HepG2 (cell line): ENCODE results near the gene SNAI3. TPM values are rescaled to one million over a fixed set of nuclear protein-coding genes. Genes with fewer than 3 reads are reported as not detected.

Experiments used
- ATAC-seq: fragments of 200-7000 bp; cut with Tn5 transposase; 3 replicates; pipeline ENCODE4 v1.9.1; 2020; ENCODE audit warnings: mild to moderate bottlenecking, moderate library complexity
- BruUV-seq: library from RNA; stranded (reverse); fragments of 400-500 nt; replicated peaks from 2 replicates; lab custom pipeline; 2021; lab: Mats Ljungman, UMichigan
- CTCF ChIA-PET: fragments of 300-600 bp; formaldehyde crosslinking; extraction: SDS; loops from one replicate; lab custom pipeline; 2021; ENCODE audit warnings: low total read pairs, inconsistent platforms, low intra/inter-chr PET ratio; lab: Yijun Ruan, JAX
- POLR2A ChIA-PET: fragments of 350-600 bp; sonication (Branson Sonifier 250); formaldehyde crosslinking; loops from one replicate; lab custom pipeline; 2020; ENCODE audit warnings: antibody characterized with exemption, inconsistent platforms; lab: Yijun Ruan, JAX
- DNase-seq: peaks from one replicate; pipeline ENCODE4 v3.0.0-alpha.2; 2015; ENCODE audit warnings: low spot score
- FAIRE-seq: peaks from 3 replicates; lab custom pipeline; 2011; peaks lifted over from hg19 to GRCh38; lab: Jason Lieb, UNC
- H2AFZ ChIP-seq: one replicate; pipeline ENCODE4 v1.6.1; 2011; ENCODE audit warnings: low read length, inconsistent platforms
- H3K27ac ChIP-seq: fragments of 300-600 bp; 3 replicates; pipeline ENCODE4 v1.8.0; 2011; ENCODE audit warnings: mixed run types, mild to moderate bottlenecking, mixed read lengths, low read length, inconsistent platforms; ENCODE audit not compliant: insufficient read depth; ENCODE audit errors: extremely low read length
- H3K27me3 ChIP-seq, 2 experiments: fragments of 200-600 bp in 1 of 2; 2 replicates in 1 of 2; 3 replicates in 1 of 2; pipeline versions ENCODE4 v1.6.0 to v1.8.0; 2011; ENCODE audit warnings: low read length in 2 of 2, mild to moderate bottlenecking in 2 of 2, moderate library complexity in 2 of 2, inconsistent platforms in 1 of 2; ENCODE audit not compliant: insufficient read depth in 2 of 2, control insufficient read depth in 1 of 2
- H3K36me3 ChIP-seq, 2 experiments: fragments of 200-600 bp in 1 of 2; replicated peaks in 1 of 2; 2 replicates in 1 of 2; 3 replicates in 1 of 2; pipeline versions ENCODE4 v1.5.1 to v1.8.0; 2011; ENCODE audit warnings: low read length in 2 of 2, inconsistent platforms in 1 of 2; ENCODE audit not compliant: insufficient read depth in 2 of 2, control insufficient read depth in 1 of 2
- H3K4me1 ChIP-seq: 2 replicates; pipeline ENCODE4 v1.5.1; 2012; ENCODE audit warnings: low read length, inconsistent platforms; ENCODE audit not compliant: insufficient read depth
- H3K4me2 ChIP-seq: 2 replicates; pipeline ENCODE4 v1.6.0; 2011; ENCODE audit warnings: low read depth, low read length, inconsistent platforms
- H3K4me3 ChIP-seq, 3 experiments: fragments of 200-600 bp in 1 of 3; sonication (generic), shearing (Covaris generic) in 1 of 3; replicated peaks in 1 of 3; 2 replicates each; pipeline ENCODE4 v1.5.1; 2011 to 2016; ENCODE audit warnings: low read length in 3 of 3, inconsistent platforms in 2 of 3, low read depth in 2 of 3, mild to moderate bottlenecking in 2 of 3, control low read depth in 1 of 3, mixed read lengths in 1 of 3; ENCODE audit not compliant: insufficient read depth in 1 of 3
- H3K79me2 ChIP-seq: one replicate; pipeline ENCODE4 v1.6.1; 2011; ENCODE audit warnings: low read length, inconsistent platforms; ENCODE audit not compliant: insufficient read depth
- H3K9ac ChIP-seq: 2 replicates; pipeline ENCODE4 v1.6.0; 2011; ENCODE audit warnings: mild to moderate bottlenecking, low read depth, low read length, inconsistent platforms; ENCODE audit not compliant: insufficient read depth
- H3K9me3 ChIP-seq: 2 replicates; pipeline ENCODE4 v1.5.1; 2012; ENCODE audit warnings: mild to moderate bottlenecking, low read length
- H4K20me1 ChIP-seq: 2 replicates; pipeline ENCODE4 v1.6.0; 2011; ENCODE audit warnings: inconsistent platforms, mild to moderate bottlenecking, low read length, moderate library complexity; ENCODE audit not compliant: insufficient read depth
- BHLHE40 ChIP-seq: IDR thresholded peaks from 2 replicates; pipeline ENCODE4 v1.6.1; 2011; ENCODE audit warnings: low read length, improper control_type of control experiment
- FOXA3 ChIP-seq: IDR thresholded peaks from 2 replicates; pipeline ENCODE4 v1.6.1; 2016; ENCODE audit warnings: missing genetic modification reagents, missing compliant biosample characterization
- HOXD1 ChIP-seq: sonication (generic); formaldehyde crosslinking; IDR thresholded peaks from 2 replicates; pipeline ENCODE4 v1.5.0; 2020; ENCODE audit warnings: missing genetic modification reagents
- NR2F1 ChIP-seq, 2 experiments: fragments of 450-650 bp in 1 of 2; formaldehyde crosslinking in 1 of 2; IDR thresholded peaks; 2 replicates each; pipeline versions ENCODE4 v1.5.0 to v1.6.1; 2016 to 2020; ENCODE audit warnings: mild to moderate bottlenecking in 1 of 2, missing compliant biosample characterization in 1 of 2, missing genetic modification reagents in 1 of 2, moderate library complexity in 1 of 2
- PHB2 ChIP-seq: fragments of 450-650 bp; IDR thresholded peaks from 2 replicates; pipeline ENCODE4 v1.6.1; 2018; ENCODE audit not compliant: partially characterized antibody
- PHF8 ChIP-seq: sonication (generic); formaldehyde crosslinking; IDR thresholded peaks from 2 replicates; pipeline ENCODE4 v1.5.0; 2020; ENCODE audit warnings: missing genetic modification reagents
- RAD21 ChIP-seq: fragments of 450-650 bp; formaldehyde crosslinking; IDR thresholded peaks from 2 replicates; pipeline ENCODE4 v1.5.0; 2020; ENCODE audit warnings: mild to moderate bottlenecking
- SCMH1 ChIP-seq: sonication (generic); formaldehyde crosslinking; IDR thresholded peaks from 2 replicates; pipeline ENCODE4 v1.9.0; 2021; ENCODE audit warnings: missing genetic modification reagents, mild to moderate bottlenecking, borderline replicate concordance
- SOX5 ChIP-seq: IDR thresholded peaks from 2 replicates; pipeline ENCODE4 v1.6.1; 2016; ENCODE audit warnings: borderline replicate concordance
- TAF1 ChIP-seq: sonication (generic); formaldehyde crosslinking; IDR thresholded peaks from 2 replicates; pipeline ENCODE4 v1.4.0; 2020; ENCODE audit warnings: missing genetic modification reagents
- XBP1 ChIP-seq: sonication (generic); formaldehyde crosslinking; IDR thresholded peaks from 2 replicates; pipeline ENCODE4 v1.5.0; 2020; ENCODE audit warnings: missing genetic modification reagents
- ZKSCAN8 ChIP-seq: IDR thresholded peaks from 2 replicates; pipeline ENCODE4 v1.6.1; 2016; ENCODE audit warnings: borderline replicate concordance, missing genetic modification reagents, missing compliant biosample characterization
- ZMYM2 ChIP-seq: sonication (generic); formaldehyde crosslinking; IDR thresholded peaks from 2 replicates; pipeline ENCODE4 v1.8.0; 2022; ENCODE audit warnings: mild to moderate bottlenecking, missing genetic modification reagents
- ZNF30 ChIP-seq: sonication (generic); formaldehyde crosslinking; IDR thresholded peaks from 2 replicates; pipeline ENCODE4 v1.5.0; 2020; ENCODE audit warnings: mild to moderate bottlenecking, missing genetic modification reagents
- ZNF333 ChIP-seq: sonication (generic); formaldehyde crosslinking; IDR thresholded peaks from 2 replicates; pipeline ENCODE4 v1.4.0; 2020; ENCODE audit warnings: mild to moderate bottlenecking, missing genetic modification reagents, borderline replicate concordance
- ZNF672 ChIP-seq: sonication (generic); formaldehyde crosslinking; IDR thresholded peaks from 2 replicates; pipeline ENCODE4 v1.8.1; 2022; ENCODE audit warnings: missing genetic modification reagents
- WGBS: methylation state at CpG from one replicate; pipeline ENCODE4 v1.1.6; 2017; ENCODE audit warnings: low lambda C conversion rate; 5-methylcytosine and 5-hydroxymethylcytosine counted together
- in situ Hi-C: cut with HindIII; loops from 2 replicates; pipeline ENCODE4 v1.10.0; 2017; ENCODE audit warnings: low pct_unique_long_range_greater_than_20kb; ENCODE audit not compliant: extremely low pct_ligation_motif_present
- intact Hi-C: fragments of 100-400 bp; cut with micrococcal nuclease; formaldehyde crosslinking; loops from one replicate; pipeline ENCODE4 v1.10.0; 2022; ENCODE audit not compliant: unreplicated experiment
- polyA plus RNA-seq, 8 experiments: library from polyadenylated mRNA; depleted of rRNA in 3 of 8; stranded (reverse) in 7 of 8; unstranded in 1 of 8; fragments of >200 nt; fragmentation: Illumina TruSeq in 4 of 8; extraction: Trizol in 4 of 8; gene quantifications; 2 replicates each; pipeline versions ENCODE4 v1.2.1 to v1.2.3, GENCODE V29; 2011 to 2016; ENCODE audit warnings: low read depth in 4 of 8, missing spikeins in 1 of 8, mixed read lengths in 1 of 8; ENCODE audit not compliant: insufficient read depth in 1 of 8
- total RNA-seq, 5 experiments: library from RNA; depleted of rRNA; stranded (reverse); fragments of >200 nt; fragmentation: Illumina TruSeq; extraction: Trizol; gene quantifications; 2 replicates each; pipeline ENCODE4 v1.2.3, GENCODE V29; 2016; ENCODE audit warnings: low read depth in 1 of 5
- TF ChIP-seq, protein P1 (sequence below): sonication (generic); formaldehyde crosslinking; conservative IDR thresholded peaks from 2 replicates; pipeline ENCODE4 v1.8.0; 2022; ENCODE audit warnings: missing genetic modification reagents
- TF ChIP-seq, protein P2 (sequence below): IDR thresholded peaks from 2 replicates; pipeline ENCODE4 v1.6.1; 2016; ENCODE audit warnings: low read depth, missing genetic modification reagents, missing compliant biosample characterization
- TF ChIP-seq, protein P3 (sequence below): IDR thresholded peaks from 2 replicates; pipeline ENCODE4 v1.6.1; 2016; ENCODE audit warnings: missing biosample characterization, missing genetic modification reagents, low read depth

Gene SNAI3
- total and polyA plus RNA-seq, 2 of the 13 experiments (the other 11 are each of a cell fraction or from before 2014, with no cell fraction given): 0.09 to 0.18 TPM

DNA sequence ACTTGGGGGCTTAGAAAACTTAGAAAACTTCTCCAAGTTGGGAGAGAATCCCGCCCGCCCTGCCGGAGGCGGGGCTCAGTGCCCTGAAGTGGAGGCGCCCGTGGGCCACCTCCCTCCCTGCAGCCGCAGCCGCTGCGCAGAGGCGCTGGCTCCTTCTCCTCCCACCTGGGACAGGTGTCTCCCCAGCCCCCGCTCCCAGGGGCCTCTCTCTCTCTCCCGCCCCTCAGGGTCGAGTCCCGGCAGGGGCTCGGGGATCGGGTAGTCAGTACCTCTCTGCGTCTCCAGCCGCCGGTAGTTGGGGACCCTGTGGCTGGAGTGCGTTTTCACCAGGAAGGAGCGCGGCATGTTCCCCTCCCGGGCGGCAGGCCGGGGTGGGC, 257 bp downstream of the SNAI3 start:
- no peaks in the 10 kb centered on the region for H3K9me3 ChIP-seq
- H3K4me3 ChIP-seq: peak overlapping the region; percentile 52 to 76 (median 69)
- under 1% methylated on average over 17 of the region's 25 CpGs for WGBS
- peak overlapping the region; percentile 91 for H3K4me2 ChIP-seq
- H3K9ac ChIP-seq: peak overlapping the region; percentile 8; the same call in 1 of the 2 replicates
- no peak overlapping the region for H3K27ac ChIP-seq
- peaks cover 19 to 79% of the 10 kb centered on the region in 2 experiments for H3K27me3 ChIP-seq
- H4K20me1 ChIP-seq: peaks cover 3% of the 10 kb centered on the region; the same call in 1 of the 2 replicates
- ATAC-seq: peak; percentile 3
- in situ Hi-C loops: no loop called here
- BruUV-seq: no TSS peak
- H3K36me3 ChIP-seq: no peaks in the 10 kb centered on the region
- no peak for FAIRE-seq
- DNase-seq: no peak
- no peaks in the 10 kb centered on the region for H3K79me2 ChIP-seq
- intact Hi-C loops: no loop called here
- ChIA-PET POLR2A (interaction anchor here (2.6 kb wide), 1 partner anchor 14 kb away, joined by 11 read pairs; no protein-coding TSS in a partner anchor), CTCF (no interaction called here)
- H2AFZ ChIP-seq: no peak overlapping the region
- H3K4me1 ChIP-seq: peaks cover 54% of the 10 kb centered on the region
- TF ChIP-seq TAF1 (no peak), ZNF30 (CRISPR knock-in tag) (no peak), HOXD1 (no peak; the same call in 1 of the 2 replicates), ZKSCAN8 (no peak), PHF8 (no peak), FOXA3 (CRISPR knock-in tag) (no peak), BHLHE40 (no peak), PHB2 (no peak), ZNF333 (CRISPR knock-in tag) (no peak), RAD21 (CRISPR knock-in tag) (no peak), XBP1 (CRISPR knock-in tag) (no peak), NR2F1 (CRISPR knock-in tag; IDR thresholded peaks at IDR 0.05) (no peak), SOX5 (CRISPR knock-in tag) (peak; percentile 2; the same call in 1 of the 2 replicates), SCMH1 (CRISPR knock-in tag) (no peak), ZNF672 (no peak), ZMYM2 (CRISPR knock-in tag) (no peak)
- TF ChIP-seq, protein P1, sequence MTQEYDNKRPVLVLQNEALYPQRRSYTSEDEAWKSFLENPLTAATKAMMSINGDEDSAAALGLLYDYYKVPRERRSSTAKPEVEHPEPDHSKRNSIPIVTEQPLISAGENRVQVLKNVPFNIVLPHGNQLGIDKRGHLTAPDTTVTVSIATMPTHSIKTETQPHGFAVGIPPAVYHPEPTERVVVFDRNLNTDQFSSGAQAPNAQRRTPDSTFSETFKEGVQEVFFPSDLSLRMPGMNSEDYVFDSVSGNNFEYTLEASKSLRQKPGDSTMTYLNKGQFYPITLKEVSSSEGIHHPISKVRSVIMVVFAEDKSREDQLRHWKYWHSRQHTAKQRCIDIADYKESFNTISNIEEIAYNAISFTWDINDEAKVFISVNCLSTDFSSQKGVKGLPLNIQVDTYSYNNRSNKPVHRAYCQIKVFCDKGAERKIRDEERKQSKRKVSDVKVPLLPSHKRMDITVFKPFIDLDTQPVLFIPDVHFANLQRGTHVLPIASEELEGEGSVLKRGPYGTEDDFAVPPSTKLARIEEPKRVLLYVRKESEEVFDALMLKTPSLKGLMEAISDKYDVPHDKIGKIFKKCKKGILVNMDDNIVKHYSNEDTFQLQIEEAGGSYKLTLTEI (CRISPR knock-in tag): no peak
- TF ChIP-seq, protein P2, sequence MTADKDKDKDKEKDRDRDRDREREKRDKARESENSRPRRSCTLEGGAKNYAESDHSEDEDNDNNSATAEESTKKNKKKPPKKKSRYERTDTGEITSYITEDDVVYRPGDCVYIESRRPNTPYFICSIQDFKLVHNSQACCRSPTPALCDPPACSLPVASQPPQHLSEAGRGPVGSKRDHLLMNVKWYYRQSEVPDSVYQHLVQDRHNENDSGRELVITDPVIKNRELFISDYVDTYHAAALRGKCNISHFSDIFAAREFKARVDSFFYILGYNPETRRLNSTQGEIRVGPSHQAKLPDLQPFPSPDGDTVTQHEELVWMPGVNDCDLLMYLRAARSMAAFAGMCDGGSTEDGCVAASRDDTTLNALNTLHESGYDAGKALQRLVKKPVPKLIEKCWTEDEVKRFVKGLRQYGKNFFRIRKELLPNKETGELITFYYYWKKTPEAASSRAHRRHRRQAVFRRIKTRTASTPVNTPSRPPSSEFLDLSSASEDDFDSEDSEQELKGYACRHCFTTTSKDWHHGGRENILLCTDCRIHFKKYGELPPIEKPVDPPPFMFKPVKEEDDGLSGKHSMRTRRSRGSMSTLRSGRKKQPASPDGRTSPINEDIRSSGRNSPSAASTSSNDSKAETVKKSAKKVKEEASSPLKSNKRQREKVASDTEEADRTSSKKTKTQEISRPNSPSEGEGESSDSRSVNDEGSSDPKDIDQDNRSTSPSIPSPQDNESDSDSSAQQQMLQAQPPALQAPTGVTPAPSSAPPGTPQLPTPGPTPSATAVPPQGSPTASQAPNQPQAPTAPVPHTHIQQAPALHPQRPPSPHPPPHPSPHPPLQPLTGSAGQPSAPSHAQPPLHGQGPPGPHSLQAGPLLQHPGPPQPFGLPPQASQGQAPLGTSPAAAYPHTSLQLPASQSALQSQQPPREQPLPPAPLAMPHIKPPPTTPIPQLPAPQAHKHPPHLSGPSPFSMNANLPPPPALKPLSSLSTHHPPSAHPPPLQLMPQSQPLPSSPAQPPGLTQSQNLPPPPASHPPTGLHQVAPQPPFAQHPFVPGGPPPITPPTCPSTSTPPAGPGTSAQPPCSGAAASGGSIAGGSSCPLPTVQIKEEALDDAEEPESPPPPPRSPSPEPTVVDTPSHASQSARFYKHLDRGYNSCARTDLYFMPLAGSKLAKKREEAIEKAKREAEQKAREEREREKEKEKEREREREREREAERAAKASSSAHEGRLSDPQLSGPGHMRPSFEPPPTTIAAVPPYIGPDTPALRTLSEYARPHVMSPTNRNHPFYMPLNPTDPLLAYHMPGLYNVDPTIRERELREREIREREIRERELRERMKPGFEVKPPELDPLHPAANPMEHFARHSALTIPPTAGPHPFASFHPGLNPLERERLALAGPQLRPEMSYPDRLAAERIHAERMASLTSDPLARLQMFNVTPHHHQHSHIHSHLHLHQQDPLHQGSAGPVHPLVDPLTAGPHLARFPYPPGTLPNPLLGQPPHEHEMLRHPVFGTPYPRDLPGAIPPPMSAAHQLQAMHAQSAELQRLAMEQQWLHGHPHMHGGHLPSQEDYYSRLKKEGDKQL (CRISPR knock-in tag): no peak
- TF ChIP-seq, protein P3, sequence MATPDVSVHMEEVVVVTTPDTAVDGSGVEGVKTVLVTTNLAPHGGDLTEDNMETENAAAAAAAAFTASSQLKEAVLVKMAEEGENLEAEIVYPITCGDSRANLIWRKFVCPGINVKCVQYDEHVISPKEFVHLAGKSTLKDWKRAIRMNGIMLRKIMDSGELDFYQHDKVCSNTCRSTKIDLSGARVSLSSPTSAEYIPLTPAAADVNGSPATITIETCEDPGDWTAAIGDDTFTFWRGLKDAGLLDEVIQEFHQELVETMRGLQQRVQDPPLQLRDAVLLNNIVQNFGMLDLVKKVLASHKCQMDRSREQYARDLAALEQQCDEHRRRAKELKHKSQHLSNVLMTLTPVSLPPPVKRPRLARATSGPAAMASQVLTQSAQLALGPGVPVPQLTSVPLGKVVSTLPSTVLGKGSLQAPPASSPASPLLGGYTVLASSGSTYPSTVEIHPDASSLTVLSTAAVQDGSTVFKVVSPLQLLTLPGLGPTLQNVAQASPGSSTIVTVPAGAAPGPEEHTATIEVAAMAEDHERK (CRISPR knock-in tag): no peak
